ENCODE measurements around the gene ELK3. TPM values are rescaled to one million over a fixed set of nuclear protein-coding genes. Genes with fewer than 3 reads are reported as not detected.

Gene ELK3
- polyA plus RNA-seq, 1 of the 3 experiments (the other 2 are of a cell fraction): 33.8 TPM

- TF ChIP-seq ZBTB33 (IDR thresholded peaks at IDR 0.05; ENCODE audit: borderline replicate concordance, low read depth) (no peak), TCF12 (IDR thresholded peaks at IDR 0.05) (no peak), CTCF (IDR thresholded peaks at IDR 0.05) (no peak), EZH2phosphoT487 (IDR thresholded peaks at IDR 0.05; ENCODE audit: borderline replicate concordance, low read depth) (no peak)
Observed at GRCh38 chr12:96241431-96241830, 47.3 kb downstream of the ELK3 start (continued).

- WGBS (ENCODE audit: low lambda C conversion rate): 90% methylated on average over 9 of the region's 9 CpGs
- H3K27ac ChIP-seq (ENCODE audit: low read depth in 2 of 2, low read length in 1 of 2): no peak overlapping the region; a peak in 1 of 4 replicates
- TF ChIP-seq RXRA (IDR thresholded peaks at IDR 0.05; ENCODE audit: borderline replicate concordance, low read depth) (no peak), GATA2 (CRISPR knock-in tag; IDR thresholded peaks at IDR 0.05) (no peak)
- no peaks in the 10 kb centered on the region for H3K27me3 ChIP-seq (ENCODE audit: insufficient read depth)
- no peaks in the 10 kb centered on the region for H3K9me3 ChIP-seq
- peaks cover 87% of the 10 kb centered on the region for H4K20me1 ChIP-seq (ENCODE audit: insufficient read depth)
- no peak overlapping the region for H2AFZ ChIP-seq (ENCODE audit: low read depth)
- DNase-seq: no peak
- no peak overlapping the region for H3K4me2 ChIP-seq
- CTCF ChIA-PET: interaction anchor here (1.7 to 2.0 kb wide), 2 partner anchors 26 to 159 kb away, joined by 6 to 10 read pairs; partner anchors contain the start of gene CDK17
- peaks cover 33 to 55% of the 10 kb centered on the region in 2 experiments for H3K4me1 ChIP-seq (ENCODE audit: control insufficient read depth in 1 of 2, insufficient read depth in 2 of 2, low read depth in 1 of 2, low read length in 1 of 2)
- no peak overlapping the region for H3K9ac ChIP-seq
- H3K79me2 ChIP-seq (ENCODE audit: insufficient read depth): peaks cover 95% of the 10 kb centered on the region
- H3K4me3 ChIP-seq (ENCODE audit: low read depth in 2 of 2, low read length in 1 of 2): no peak overlapping the region
- H3F3A ChIP-seq (replicated peaks; ENCODE audit: insufficient read depth): peaks cover 11% of the 10 kb centered on the region
- no peaks in the 10 kb centered on the region for H3K9me2 ChIP-seq
- POLR2A ChIA-PET: no interaction called here
- peaks cover 6 to 14% of the 10 kb centered on the region in 2 experiments for H3K36me3 ChIP-seq (replicated peaks in 1 of 2; ENCODE audit: control insufficient read depth in 1 of 2, insufficient read depth in 2 of 2, low read length in 1 of 2)
Observed at GRCh38 chr12:96241846-96242256, 47.7 kb downstream of the ELK3 start.

GRCh38 chr12:96242597-96242996 lies 48.4 kb downstream of the ELK3 start:
- ChIA-PET CTCF (interaction anchor here (1.0 to 2.0 kb wide), 3 partner anchors 27 to 244 kb away, joined by 3 to 10 read pairs (median 6); partner anchors contain the start of gene CDK17), POLR2A (no interaction called here)
- Histone ChIP-seq H4K20me1 (ENCODE audit: insufficient read depth) (peaks cover 85% of the 10 kb centered on the region), H3K9me3 (no peaks in the 10 kb centered on the region), H3K4me3 (ENCODE audit: low read depth in 2 of 2, low read length in 1 of 2) (no peak overlapping the region), H3K4me2 (no peak overlapping the region), H3K27me3 (ENCODE audit: insufficient read depth) (no peaks in the 10 kb centered on the region), H3K36me3 (replicated peaks in 1 of 2; ENCODE audit: control insufficient read depth in 1 of 2, insufficient read depth in 2 of 2, low read length in 1 of 2) (peaks cover 13 to 21% of the 10 kb centered on the region in 2 experiments), H3K27ac (ENCODE audit: low read depth in 2 of 2, low read length in 1 of 2) (no peak overlapping the region), H2AFZ (ENCODE audit: low read depth) (no peak overlapping the region), H3K4me1 (ENCODE audit: control insufficient read depth in 1 of 2, insufficient read depth in 2 of 2, low read depth in 1 of 2, low read length in 1 of 2) (peaks cover 28 to 48% of the 10 kb centered on the region in 2 experiments), H3K9ac (no peak overlapping the region), H3F3A (replicated peaks; ENCODE audit: insufficient read depth) (peaks cover 3% of the 10 kb centered on the region), H3K9me2 (no peaks in the 10 kb centered on the region), H3K79me2 (ENCODE audit: insufficient read depth) (peaks cover 98% of the 10 kb centered on the region)
- DNase-seq: no peak
- 87% methylated on average over 12 of the region's 12 CpGs for WGBS (ENCODE audit: low lambda C conversion rate)
- TF ChIP-seq ZBTB33 (IDR thresholded peaks at IDR 0.05; ENCODE audit: borderline replicate concordance, low read depth): no peak
- TF ChIP-seq RXRA (IDR thresholded peaks at IDR 0.05; ENCODE audit: borderline replicate concordance, low read depth): no peak
- no peak for TF ChIP-seq NFIC (IDR thresholded peaks at IDR 0.05; ENCODE audit: borderline replicate concordance)
- no peak for TF ChIP-seq MAX (IDR thresholded peaks at IDR 0.05; ENCODE audit: low read depth)
- TF ChIP-seq REST (IDR thresholded peaks at IDR 0.05; ENCODE audit: low read depth, low read length): no peak
- no peak for TF ChIP-seq EZH2phosphoT487 (IDR thresholded peaks at IDR 0.05; ENCODE audit: borderline replicate concordance, low read depth)
- no peak for TF ChIP-seq FOXJ3 (CRISPR knock-in tag; IDR thresholded peaks at IDR 0.05)
- no peak for TF ChIP-seq ELF1 (IDR thresholded peaks at IDR 0.05)
- no peak for TF ChIP-seq GABPA (IDR thresholded peaks at IDR 0.05; ENCODE audit: low read depth)
- TF ChIP-seq RFX5 (IDR thresholded peaks at IDR 0.05; ENCODE audit: low read length): no peak
- TF ChIP-seq YY1 (IDR thresholded peaks at IDR 0.05; ENCODE audit: low read depth): no peak
- TF ChIP-seq POLR2AphosphoS5 (IDR thresholded peaks at IDR 0.05; ENCODE audit: low read depth, low read length): no peak
- no peak for TF ChIP-seq RAD21 (IDR thresholded peaks at IDR 0.05; ENCODE audit: low read length)

All from SK-N-SH (cell line).